Activated CD8-positive, alpha-beta memory T cell treated with anti-CD3 and anti-CD28 coated beads for 24 hours (primary cell): ENCODE results near the gene SCUBE1.
"Not testable (repeated sequence)": the region's sequence is repeated elsewhere in the genome, so short reads cannot be mapped to it uniquely, and the experiment has no call there.

ENCODE experiments used
- DNase-seq: peaks from one replicate; pipeline ENCODE4 v3.0.0-alpha.2; 2020

Gene SCUBE1

DNA sequence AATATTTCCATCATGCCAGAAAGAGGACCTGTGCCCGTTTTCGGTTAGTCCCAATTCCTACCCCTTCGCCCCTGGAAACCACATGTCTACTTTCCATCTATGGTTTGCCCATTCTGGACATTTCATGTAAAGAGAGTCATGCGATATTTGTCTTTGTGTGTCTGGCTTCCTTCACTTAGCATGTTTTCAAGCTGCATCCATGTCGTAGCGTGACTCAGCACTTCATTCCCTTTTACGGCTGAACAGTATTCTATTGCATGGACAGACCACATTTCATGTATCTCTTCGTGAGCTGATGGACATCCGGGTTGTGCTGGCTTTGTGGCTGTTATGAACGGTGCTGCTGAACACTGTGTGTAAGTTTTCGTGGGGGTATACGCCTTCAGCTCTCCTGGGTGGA lies 43.4 kb downstream of the SCUBE1 start:
- DNase-seq, result no peak

- DNase-seq, result no peak
These were observed 44.9 kb downstream of the SCUBE1 start for GRCh38 chr22:43298062-43298801.

- DNase-seq, result no peak
These were observed 45.7 kb downstream of the SCUBE1 start for GRCh38 chr22:43297270-43298061.

- DNase-seq, result no peak
These were observed 46.8 kb downstream of the SCUBE1 start for GRCh38 chr22:43296276-43296902.

- no peak for DNase-seq
These were observed 47.5 kb downstream of the SCUBE1 start for GRCh38 chr22:43295660-43296059.

DNA sequence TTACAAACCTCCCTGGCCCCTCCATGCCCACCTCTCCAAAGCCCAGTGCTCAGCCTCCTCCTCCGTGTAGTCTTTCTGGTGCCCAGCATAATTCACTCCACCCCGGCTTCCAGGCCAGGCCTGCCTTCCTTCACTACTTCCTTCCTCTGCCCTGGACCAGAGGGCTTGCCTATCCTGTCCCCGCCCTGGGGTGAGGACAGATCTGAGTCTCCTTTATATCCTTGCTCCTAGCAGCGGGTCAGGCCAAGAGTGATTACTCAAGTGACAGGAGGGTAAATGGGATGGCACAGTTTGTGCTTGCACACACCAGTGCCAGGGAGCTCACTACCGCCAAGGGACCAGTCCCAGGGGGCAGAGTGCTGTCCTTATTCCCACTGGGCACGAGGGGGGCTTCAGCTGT lies 48.0 kb downstream of the SCUBE1 start:
- DNase-seq, result no peak

DNA sequence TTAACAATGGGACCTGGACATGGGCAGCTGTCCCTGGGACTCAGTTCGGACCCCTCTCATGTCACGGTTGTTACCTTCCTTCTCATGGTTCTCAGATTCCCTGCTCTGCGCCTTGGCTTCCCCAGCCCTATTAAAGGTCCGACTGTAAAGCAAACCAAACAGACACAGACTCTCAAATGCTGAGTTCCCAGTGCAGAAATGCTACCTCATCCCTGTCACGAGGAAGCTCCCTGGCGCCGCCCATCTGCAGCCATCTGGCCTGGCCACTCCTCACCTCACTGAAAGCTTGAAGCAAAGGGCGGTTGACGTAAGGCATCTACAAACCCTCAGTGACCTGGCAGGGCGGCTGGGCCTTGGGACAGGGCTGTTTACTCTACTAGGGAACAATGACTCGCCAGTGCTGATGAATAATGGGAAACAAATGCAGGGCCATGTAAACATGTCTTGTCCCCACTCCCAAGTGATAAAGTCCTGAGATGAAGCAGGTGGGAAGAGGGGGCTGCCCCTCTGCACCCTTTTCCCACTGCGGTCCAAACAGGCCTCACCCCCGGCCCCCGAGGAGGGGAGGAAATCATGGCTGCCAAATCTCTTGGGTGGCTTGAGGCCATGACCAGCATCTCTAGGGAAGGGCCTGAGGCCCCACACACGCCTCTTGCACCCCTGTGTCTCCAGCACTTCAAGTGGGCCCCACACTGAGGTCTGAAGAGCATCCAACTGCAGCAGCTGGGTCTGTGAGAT lies 49.3 kb downstream of the SCUBE1 start:
- DNase-seq, result no peak

GRCh38 chr22:43293259-43293654 lies 49.9 kb downstream of the SCUBE1 start:
- no peak for DNase-seq

GRCh38 chr22:43292630-43293018 lies 50.5 kb downstream of the SCUBE1 start:
- no peak for DNase-seq

- DNase-seq, result no peak
These were observed 51.8 kb downstream of the SCUBE1 start for GRCh38 chr22:43291381-43291780.

- DNase-seq, result no peak
These were observed 53.0 kb downstream of the SCUBE1 start for GRCh38 chr22:43289976-43290721.

- DNase-seq, result no peak
These were observed 53.6 kb downstream of the SCUBE1 start for GRCh38 chr22:43289531-43289963.

- no peak for DNase-seq
These were observed 54.3 kb downstream of the SCUBE1 start for GRCh38 chr22:43288807-43289420.

- no peak for DNase-seq
These were observed 54.8 kb downstream of the SCUBE1 start for GRCh38 chr22:43288378-43288777.

GRCh38 chr22:43287441-43287840 lies 55.7 kb downstream of the SCUBE1 start:
- no peak for DNase-seq

DNA sequence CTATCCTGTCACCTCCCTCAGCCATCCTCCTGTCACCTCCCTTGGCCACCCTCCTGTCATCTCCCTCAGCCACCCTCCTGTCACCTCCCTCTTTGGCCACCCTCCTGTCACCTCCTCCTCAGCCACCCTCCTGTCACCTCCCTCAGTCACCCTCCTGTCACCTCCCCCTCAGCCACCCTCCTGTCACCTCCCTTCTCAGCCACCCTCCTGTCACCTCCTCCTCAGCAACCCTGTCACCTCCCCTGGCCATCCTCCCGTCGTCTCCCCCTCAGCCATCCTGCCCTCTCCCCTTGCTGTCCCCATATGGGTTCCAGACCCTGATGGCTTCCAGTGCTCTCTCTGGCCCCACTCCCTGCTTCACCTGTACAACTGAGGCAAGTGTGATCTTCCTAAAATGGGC lies 61.8 kb downstream of the SCUBE1 start:
- DNase-seq, result no peak

DNA sequence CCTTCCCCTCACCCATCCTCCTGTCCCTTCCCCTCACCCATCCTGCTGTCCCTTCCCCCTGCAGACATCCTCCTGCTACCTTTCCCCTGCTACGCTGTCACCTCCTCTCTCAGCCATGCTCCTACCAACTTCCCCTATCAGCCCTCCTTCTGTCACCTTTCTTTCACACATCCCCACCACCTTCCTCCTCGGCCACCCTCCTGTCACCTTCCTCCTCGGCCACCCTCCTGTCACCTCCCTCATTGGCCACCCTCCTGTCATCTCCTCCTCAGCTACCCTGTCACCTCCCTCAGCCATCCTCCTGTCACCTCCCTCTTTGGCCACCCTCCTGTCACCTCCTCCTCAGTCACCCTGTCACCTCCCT lies 62.7 kb downstream of the SCUBE1 start:
- not testable (repeated sequence) for DNase-seq

- no peak for DNase-seq
These were observed 63.2 kb downstream of the SCUBE1 start for GRCh38 chr22:43279867-43280522.

- DNase-seq, result no peak
These were observed 65.1 kb downstream of the SCUBE1 start for GRCh38 chr22:43277987-43278601.

DNA sequence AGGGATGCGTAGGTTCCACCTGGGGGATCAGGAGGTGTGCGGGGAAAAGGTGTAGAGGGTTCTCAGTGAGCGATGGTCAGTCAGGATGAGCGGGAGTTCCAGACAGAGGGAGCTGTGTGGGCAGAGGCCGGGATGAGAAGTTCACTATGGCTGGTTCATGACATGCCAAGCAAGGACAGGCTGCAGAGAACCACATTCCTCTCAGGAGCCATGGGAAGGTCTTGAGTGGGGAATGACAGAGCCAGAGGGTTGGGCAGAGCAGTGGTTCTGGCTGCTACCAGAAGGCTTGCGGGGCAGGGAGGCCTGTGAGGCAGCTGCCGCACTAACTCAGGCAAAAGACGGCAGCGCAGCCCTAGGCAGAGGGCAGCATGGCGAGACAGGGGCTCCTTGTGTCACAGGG lies 66.1 kb downstream of the SCUBE1 start:
- no peak for DNase-seq

DNA sequence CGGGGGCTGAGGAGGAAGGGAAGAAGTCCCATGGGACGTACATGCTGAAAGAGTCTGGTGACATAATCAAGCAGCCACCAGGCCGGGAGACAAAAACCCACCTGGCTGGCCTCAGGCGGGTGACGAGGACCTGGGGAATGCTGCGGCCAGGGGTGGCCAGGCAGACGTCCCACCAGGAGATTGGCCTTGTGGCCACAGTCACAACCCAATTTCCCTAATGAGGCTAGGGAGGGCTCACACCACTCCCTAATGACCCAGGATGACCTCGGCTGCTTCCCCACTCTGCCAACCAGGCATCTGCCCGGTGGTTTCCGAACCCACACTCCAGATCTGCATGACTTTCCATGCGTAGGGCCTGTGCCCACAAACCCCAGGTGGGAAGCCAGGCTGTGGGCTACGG lies 66.9 kb downstream of the SCUBE1 start:
- DNase-seq, result no peak
